Naive thymus-derived CD4-positive, alpha-beta T cell (primary cell): Measurements from ENCODE around the gene FSD2. TPM values are rescaled to one million over a fixed set of nuclear protein-coding genes. Genes with fewer than 3 reads are reported as not detected.

Experiments
- ATAC-seq: fragments of 150-1000 bp; cut with Tn5 transposase; 2 replicates; pipeline ENCODE4 v1.10.0; 2021; ENCODE audit warnings: mild to moderate bottlenecking, moderate library complexity
- CTCF ChIA-PET: fragments of 350-600 bp; sonication (Branson Sonifier 250); formaldehyde crosslinking; loops from one replicate; lab custom pipeline; 2021; ENCODE audit warnings: antibody characterized with exemption; lab: Charles Lee
- POLR2A ChIA-PET: fragments of 350-600 bp; sonication (Branson Sonifier 250); formaldehyde crosslinking; loops from one replicate; lab custom pipeline; 2021; ENCODE audit warnings: antibody characterized with exemption, inconsistent platforms; lab: Charles Lee
- DNase-seq, 9 donors: peaks; one replicate each; pipeline versions ENCODE4 v3.0.0 to v3.0.0-alpha.2; 2020 to 2022; ENCODE audit warnings: mixed read lengths in 1 of 9
- H3K27ac ChIP-seq: one replicate; pipeline ENCODE4 v1.7.0; 2013; ENCODE audit warnings: mild to moderate bottlenecking, low read depth, low read length, moderate library complexity
- H3K27me3 ChIP-seq, 2 donors: one replicate each; pipeline ENCODE4 v1.7.0; 2013; ENCODE audit warnings: low read length in 2 of 2, mild to moderate bottlenecking in 2 of 2, moderate library complexity in 2 of 2; ENCODE audit not compliant: control insufficient read depth in 2 of 2, insufficient read depth in 2 of 2
- H3K36me3 ChIP-seq, 3 experiments: 1 replicate in 2 of 3; 2 replicates in 1 of 3; pipeline ENCODE4 v1.7.0; 2013; ENCODE audit warnings: low read length in 3 of 3, mild to moderate bottlenecking in 3 of 3, moderate library complexity in 1 of 3; ENCODE audit not compliant: insufficient read depth in 3 of 3, control insufficient read depth in 2 of 3
- H3K4me1 ChIP-seq, 2 donors: one replicate each; pipeline ENCODE4 v1.7.0; 2013; ENCODE audit warnings: low read length in 2 of 2, mild to moderate bottlenecking in 2 of 2, moderate library complexity in 1 of 2; ENCODE audit not compliant: control insufficient read depth in 2 of 2, insufficient read depth in 2 of 2
- H3K4me3 ChIP-seq: 2 replicates; pipeline ENCODE4 v1.7.0; 2013; ENCODE audit warnings: mild to moderate bottlenecking, low read length
- H3K9me3 ChIP-seq, 3 experiments: 1 replicate in 2 of 3; 2 replicates in 1 of 3; pipeline ENCODE4 v1.7.0; 2013; ENCODE audit warnings: low read length in 3 of 3; ENCODE audit not compliant: control insufficient read depth in 2 of 3
- H3K27ac Mint-ChIP-seq, 9 donors: one replicate each; pipeline ENCODE4 v1.8.0; 2020 to 2022; ENCODE audit warnings: mixed read lengths in 9 of 9, mild to moderate bottlenecking in 8 of 9, moderate library complexity in 5 of 9, inconsistent platforms in 2 of 9
- H3K27me3 Mint-ChIP-seq, 5 donors: one replicate each; pipeline ENCODE4 v1.8.0; 2021 to 2022; ENCODE audit warnings: mixed read lengths in 5 of 5, mild to moderate bottlenecking in 1 of 5
- H3K36me3 Mint-ChIP-seq, 5 donors: one replicate each; pipeline ENCODE4 v1.8.0; 2020 to 2022; ENCODE audit warnings: mixed read lengths in 5 of 5, mild to moderate bottlenecking in 3 of 5, inconsistent platforms in 1 of 5
- H3K4me1 Mint-ChIP-seq, 7 donors: one replicate each; pipeline ENCODE4 v1.8.0; 2020 to 2022; ENCODE audit warnings: mixed read lengths in 7 of 7, mild to moderate bottlenecking in 3 of 7, inconsistent platforms in 1 of 7
- H3K4me3 Mint-ChIP-seq, 10 donors: one replicate each; pipeline ENCODE4 v1.8.0; 2020 to 2022; ENCODE audit warnings: mild to moderate bottlenecking in 10 of 10, mixed read lengths in 10 of 10, moderate library complexity in 6 of 10, inconsistent platforms in 2 of 10
- H3K9me3 Mint-ChIP-seq, 11 donors: one replicate each; pipeline ENCODE4 v1.8.0; 2020 to 2022; ENCODE audit warnings: mixed read lengths in 11 of 11, mild to moderate bottlenecking in 4 of 11, inconsistent platforms in 1 of 11, moderate library complexity in 1 of 11
- intact Hi-C, 2 donors: fragments of 100-400 bp; cut with micrococcal nuclease; formaldehyde crosslinking; loops; one replicate each; pipeline ENCODE4 v1.15.1; 2023
- polyA plus RNA-seq, 2 donors: library from polyadenylated mRNA; unstranded; fragments of 300-500 nt; fragmentation: Illumina TruSeq; gene quantifications; one replicate each; pipeline ENCODE4 v1.2.3, GENCODE V29; 2021
- total RNA-seq, 6 experiments: library from RNA in 5 of 6; stranded (reverse) in 5 of 6; gene quantifications; 1 replicate in 5 of 6; 2 replicates in 1 of 6; pipeline ENCODE4 v1.2.3 and lab custom pipeline; 2021 to 2026

Gene FSD2
- total and polyA plus RNA-seq, 7 experiments from 2014 or later: not detected

DNA sequence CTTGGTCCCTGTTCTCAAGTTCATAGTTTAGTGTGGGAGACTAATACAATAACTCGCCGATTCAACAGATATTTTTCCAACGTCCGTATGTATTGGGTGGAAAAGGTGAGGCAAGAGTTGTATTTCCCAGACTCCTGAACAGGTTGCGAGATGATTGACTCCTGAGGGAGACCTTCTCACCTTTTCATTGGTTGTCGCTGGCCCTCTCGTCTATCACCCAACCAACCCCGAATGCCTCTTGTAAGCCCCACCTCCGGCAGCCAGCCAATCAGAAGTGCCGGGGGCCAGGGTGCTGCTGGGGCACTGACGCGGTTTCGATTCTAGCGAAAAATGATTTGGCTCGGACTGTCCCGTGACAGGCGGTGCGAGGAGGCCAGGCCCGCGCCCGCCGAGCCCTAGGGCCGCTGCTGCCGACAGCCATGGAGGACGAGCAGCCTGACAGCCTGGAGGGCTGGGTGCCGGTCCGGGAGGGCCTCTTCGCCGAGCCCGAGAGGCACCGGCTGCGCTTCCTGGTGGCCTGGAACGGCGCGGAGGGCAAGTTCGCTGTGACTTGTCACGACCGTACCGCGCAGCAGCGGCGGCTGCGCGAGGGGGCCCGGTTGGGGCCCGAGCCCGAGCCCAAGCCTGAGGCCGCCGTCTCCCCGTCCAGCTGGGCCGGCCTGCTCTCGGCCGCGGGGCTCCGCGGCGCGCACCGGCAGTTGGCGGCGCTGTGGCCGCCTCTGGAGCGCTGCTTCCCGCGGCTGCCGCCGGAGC, 3.6 kb upstream of the FSD2 start, which contains the start of gene WHAMM:
WHAMM (plus strand) TSS at position 321 of the 753 bp plus-strand sequence; CDS start at position 420, 99 bp downstream.
- Histone ChIP-seq H3K36me3 (peaks cover 0 to 17% (median 5%) of the 10 kb centered on the region in 3 experiments), H3K27me3 (no peaks in the 10 kb centered on the region), H3K4me3 (peak within 1 kb of the TSS; percentile 73), H3K4me1 (peaks cover 8 to 22% of the 10 kb centered on the region in 2 donors), H3K9me3 (no peaks in the 10 kb centered on the region), H3K27ac (peak within 1 kb of the TSS; percentile 100)
- Mint-ChIP-seq H3K36me3 (peaks cover 6 to 23% (median 15%) of the 10 kb centered on the region in 5 donors), H3K9me3 (no peaks in the 10 kb centered on the region), H3K27me3 (peaks cover 0 to 22% (median 0%) of the 10 kb centered on the region in 5 donors), H3K4me3 (peak within 1 kb of the TSS; percentile 89 to 99 (median 95)), H3K4me1 (peaks cover 21 to 44% (median 33%) of the 10 kb centered on the region in 7 donors), H3K27ac (peak within 1 kb of the TSS; percentile 92 to 100 (median 97))
- ATAC-seq: peak; percentile 96
- peak; percentile 85 to 97 (median 94) for DNase-seq
- POLR2A ChIA-PET: interaction anchor here (0.7 to 5.2 kb wide), 6 partner anchors 35 to 269 kb away, joined by 3 to 34 read pairs (median 14); partner anchors contain the start of gene RPS17
- CTCF ChIA-PET: no interaction called here
- intact Hi-C loops: loop anchor here (1.0 to 10.0 kb wide), 13 partner anchors 19 to 1515 kb away; partner anchors contain the start of genes BTBD1 (in 2 of the 2), RAMAC (in 2 of the 2), RPS17 (in 2 of the 2) and AP3B2 (in 1 of the 2)

GRCh38 chr15:82808634-82809041, 2.8 kb upstream of the FSD2 start:
- Mint-ChIP-seq H3K4me1 (peaks cover 20 to 37% (median 30%) of the 10 kb centered on the region in 7 donors), H3K27ac (peak overlapping the region in 8 of 9 donors; percentile 22 to 95 (median 90)), H3K36me3 (peaks cover 6 to 15% (median 8%) of the 10 kb centered on the region in 5 donors), H3K27me3 (peaks cover 0 to 29% (median 0%) of the 10 kb centered on the region in 5 donors), H3K9me3 (no peaks in the 10 kb centered on the region), H3K4me3 (peak overlapping the region in 7 of 10 donors; percentile 9 to 93 (median 87))
- DNase-seq: no peak
- ChIA-PET POLR2A (interaction anchor here (0.6 to 5.2 kb wide), 4 partner anchors 58 to 268 kb away, joined by 3 to 34 read pairs (median 26); partner anchors contain the start of gene RPS17), CTCF (no interaction called here)
- Histone ChIP-seq H3K4me1 (peaks cover 8 to 22% of the 10 kb centered on the region in 2 donors), H3K36me3 (peaks cover 0 to 9% (median 0%) of the 10 kb centered on the region in 3 experiments), H3K27me3 (no peaks in the 10 kb centered on the region), H3K9me3 (no peaks in the 10 kb centered on the region), H3K27ac (peak overlapping the region; percentile 100), H3K4me3 (no peak overlapping the region)
- ATAC-seq: no peak
- intact Hi-C loops: loop anchor here (1.0 to 5.0 kb wide), 8 partner anchors 58 to 298 kb away; partner anchors contain the start of genes RAMAC (in 2 of the 2), RPS17 (in 2 of the 2), AP3B2 (in 1 of the 2) and C15orf40 (in 1 of the 2)

GRCh38 chr15:82807920-82808633, 2.2 kb upstream of the FSD2 start:
- POLR2A ChIA-PET: interaction anchor here (0.6 to 5.2 kb wide), 4 partner anchors 57 to 268 kb away, joined by 3 to 34 read pairs (median 26); partner anchors contain the start of gene RPS17
- peaks cover 20 to 33% (median 29%) of the 10 kb centered on the region in 7 donors for H3K4me1 Mint-ChIP-seq

GRCh38 chr15:82804575-82804949, 1.3 kb downstream of the FSD2 start:
- POLR2A ChIA-PET: interaction anchor here (0.6 kb wide), 1 partner anchor 25 kb away, joined by 4 read pairs; no protein-coding TSS in a partner anchor
- no peaks in the 10 kb centered on the region for H3K9me3 ChIP-seq
- peaks cover 5% of the 10 kb centered on the region in 2 donors for H3K4me1 ChIP-seq
- intact Hi-C loops: no loop called here
- no peaks in the 10 kb centered on the region for H3K27me3 ChIP-seq
- peaks cover 0 to 4% (median 0%) of the 10 kb centered on the region in 5 donors for H3K36me3 Mint-ChIP-seq
- H3K27ac Mint-ChIP-seq: no peak overlapping the region
- no peak overlapping the region for H3K4me3 ChIP-seq
- H3K36me3 ChIP-seq: peaks cover 0 to 2% (median 0%) of the 10 kb centered on the region in 3 experiments
- DNase-seq (no peak), ATAC-seq (no peak)
- no peak overlapping the region for H3K27ac ChIP-seq
- no peak overlapping the region for H3K4me3 Mint-ChIP-seq
- CTCF ChIA-PET: no interaction called here
- H3K27me3 Mint-ChIP-seq: peaks cover 14 to 63% (median 15%) of the 10 kb centered on the region in 5 donors
- H3K9me3 Mint-ChIP-seq: no peaks in the 10 kb centered on the region
- H3K4me1 Mint-ChIP-seq: peaks cover 4 to 12% (median 10%) of the 10 kb centered on the region in 7 donors

More at GRCh38 chr15:82807920-82808633, 2.2 kb upstream of the FSD2 start:
- DNase-seq: no peak
- CTCF ChIA-PET: no interaction called here
- no peaks in the 10 kb centered on the region for H3K27me3 ChIP-seq
- peak overlapping the region in 3 of 10 donors; percentile 9 to 93 (median 10) for H3K4me3 Mint-ChIP-seq
- no peaks in the 10 kb centered on the region for H3K9me3 Mint-ChIP-seq
- no peak for ATAC-seq
- no peak overlapping the region for H3K4me3 ChIP-seq
- no peaks in the 10 kb centered on the region for H3K9me3 ChIP-seq
- intact Hi-C loops: loop anchor here (2.0 to 5.0 kb wide), 2 partner anchors 194 to 299 kb away; partner anchors contain the start of gene TM6SF1 (in 1 of the 2)
- peak overlapping the region; percentile 100 for H3K27ac ChIP-seq
- peaks cover 6 to 14% (median 8%) of the 10 kb centered on the region in 5 donors for H3K36me3 Mint-ChIP-seq
- H3K27ac Mint-ChIP-seq: peak overlapping the region in 4 of 9 donors; percentile 22 to 87 (median 74)
- H3K36me3 ChIP-seq: peaks cover 0 to 4% (median 0%) of the 10 kb centered on the region in 3 experiments
- H3K4me1 ChIP-seq: peaks cover 8 to 20% of the 10 kb centered on the region in 2 donors
- peaks cover 0 to 34% (median 0%) of the 10 kb centered on the region in 5 donors for H3K27me3 Mint-ChIP-seq

DNA sequence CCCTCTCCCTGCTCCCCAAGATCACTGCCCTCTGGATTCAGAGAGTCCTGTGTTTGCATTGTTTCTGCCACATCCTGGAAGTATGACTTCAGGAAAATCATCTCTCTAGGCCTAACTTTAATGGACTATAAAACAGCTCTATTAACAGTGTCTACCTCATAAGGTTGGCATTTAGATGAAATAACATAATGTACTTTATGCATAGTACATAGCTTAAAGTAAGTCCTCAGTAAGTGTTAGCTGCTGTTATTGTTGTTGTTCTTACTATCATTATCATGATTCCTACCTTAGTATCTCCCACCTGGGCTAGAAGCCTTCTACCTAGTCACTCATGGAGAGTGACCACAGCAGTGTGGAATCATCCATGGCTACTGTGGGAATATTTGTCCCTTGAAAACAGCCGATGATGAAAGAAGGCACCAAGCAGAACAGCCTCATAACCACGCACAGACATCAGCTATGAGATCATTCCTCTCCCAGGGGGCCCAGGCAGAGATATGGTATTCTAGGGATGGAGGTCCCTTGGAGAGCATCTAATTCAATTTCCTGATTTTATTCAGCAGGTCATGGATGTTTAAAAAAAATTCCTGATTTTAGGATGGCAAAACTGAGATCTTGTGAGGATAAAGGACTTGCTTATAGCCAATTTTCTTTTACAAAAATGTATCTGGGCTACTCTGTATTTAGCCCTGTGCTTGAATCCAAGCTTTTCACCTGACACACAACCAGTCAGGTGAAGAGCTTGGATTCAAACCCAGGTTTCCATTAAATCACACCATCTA, 1.9 kb downstream of the FSD2 start:
- peaks cover 0 to 5% (median 0%) of the 10 kb centered on the region in 5 donors for H3K36me3 Mint-ChIP-seq
- intact Hi-C loops: no loop called here
- ChIA-PET CTCF (no interaction called here), POLR2A (interaction anchor here (0.6 kb wide), 1 partner anchor 26 kb away, joined by 4 read pairs; no protein-coding TSS in a partner anchor)
- no peaks in the 10 kb centered on the region for H3K9me3 ChIP-seq
- H3K36me3 ChIP-seq: no peaks in the 10 kb centered on the region
- peaks cover 17 to 69% (median 20%) of the 10 kb centered on the region in 5 donors for H3K27me3 Mint-ChIP-seq
- H3K4me1 Mint-ChIP-seq: peaks cover 4 to 7% (median 5%) of the 10 kb centered on the region in 7 donors
- H3K4me3 Mint-ChIP-seq: no peak overlapping the region
- no peaks in the 10 kb centered on the region for H3K27me3 ChIP-seq
- H3K27ac Mint-ChIP-seq: no peak overlapping the region
- H3K4me1 ChIP-seq: peaks cover 2 to 3% of the 10 kb centered on the region in 2 donors
- H3K4me3 ChIP-seq: no peak overlapping the region
- no peak overlapping the region for H3K27ac ChIP-seq
- H3K9me3 Mint-ChIP-seq: no peaks in the 10 kb centered on the region
- DNase-seq (no peak), ATAC-seq (no peak)
